ENCODE measurements around the gene SMAD3.

The SMAD3 gene

DNA sequence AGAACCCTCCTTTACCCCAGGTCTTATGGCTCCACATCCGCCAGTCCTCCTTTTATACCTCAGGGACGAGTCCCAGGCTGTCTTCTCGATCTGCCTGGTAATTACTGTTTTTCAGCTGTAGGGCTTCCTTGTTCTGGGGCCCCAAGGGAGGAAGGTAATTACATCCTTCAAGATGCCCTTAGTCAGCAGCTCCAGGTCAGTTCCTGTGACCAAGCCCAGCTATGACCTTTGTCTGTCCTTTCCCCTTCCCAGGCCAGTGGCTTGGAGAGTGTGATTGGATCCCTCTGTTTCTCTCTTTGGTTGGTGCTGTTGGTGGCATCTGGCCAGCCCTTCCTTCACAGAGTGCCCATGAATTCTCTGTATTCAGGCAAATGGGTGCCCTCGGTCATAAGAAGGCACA lies 96.5 kb downstream of the SMAD3 start:
- Histone ChIP-seq H3K27me3 (ENCODE audit: insufficient read depth, low read depth, severe bottlenecking) (no peaks in the 10 kb centered on the region), H3K36me3 (no peaks in the 10 kb centered on the region), H3K9me3 (ENCODE audit: severe bottlenecking) (no peaks in the 10 kb centered on the region), H3K27ac (no peak overlapping the region), H3K4me3 (ENCODE audit: low read depth, low read length) (no peak overlapping the region)
- TF ChIP-seq, protein P1, sequence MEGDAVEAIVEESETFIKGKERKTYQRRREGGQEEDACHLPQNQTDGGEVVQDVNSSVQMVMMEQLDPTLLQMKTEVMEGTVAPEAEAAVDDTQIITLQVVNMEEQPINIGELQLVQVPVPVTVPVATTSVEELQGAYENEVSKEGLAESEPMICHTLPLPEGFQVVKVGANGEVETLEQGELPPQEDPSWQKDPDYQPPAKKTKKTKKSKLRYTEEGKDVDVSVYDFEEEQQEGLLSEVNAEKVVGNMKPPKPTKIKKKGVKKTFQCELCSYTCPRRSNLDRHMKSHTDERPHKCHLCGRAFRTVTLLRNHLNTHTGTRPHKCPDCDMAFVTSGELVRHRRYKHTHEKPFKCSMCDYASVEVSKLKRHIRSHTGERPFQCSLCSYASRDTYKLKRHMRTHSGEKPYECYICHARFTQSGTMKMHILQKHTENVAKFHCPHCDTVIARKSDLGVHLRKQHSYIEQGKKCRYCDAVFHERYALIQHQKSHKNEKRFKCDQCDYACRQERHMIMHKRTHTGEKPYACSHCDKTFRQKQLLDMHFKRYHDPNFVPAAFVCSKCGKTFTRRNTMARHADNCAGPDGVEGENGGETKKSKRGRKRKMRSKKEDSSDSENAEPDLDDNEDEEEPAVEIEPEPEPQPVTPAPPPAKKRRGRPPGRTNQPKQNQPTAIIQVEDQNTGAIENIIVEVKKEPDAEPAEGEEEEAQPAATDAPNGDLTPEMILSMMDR (IDR thresholded peaks at IDR 0.05; ENCODE audit: low read depth, low read length) = no peak
- DNase-seq = no peak

DNA sequence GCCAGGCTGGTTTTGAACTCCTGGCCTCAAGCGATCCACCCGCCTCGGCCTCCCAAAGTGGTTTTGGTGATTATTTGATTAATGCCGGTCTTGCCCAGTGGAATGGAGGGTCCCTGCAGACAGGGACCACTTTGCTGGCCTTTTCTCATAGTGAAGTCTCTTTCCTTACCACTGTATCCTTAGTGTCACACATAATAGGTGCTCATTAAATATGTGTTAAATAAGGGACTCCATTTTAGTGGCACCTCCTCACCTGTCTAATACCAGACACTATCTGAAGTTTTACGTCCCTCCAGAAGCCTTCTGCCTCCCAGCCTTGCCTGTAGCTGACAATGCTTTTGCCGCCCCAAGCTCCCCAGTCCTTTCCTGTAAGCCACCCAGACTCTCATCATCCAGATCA lies 97.8 kb downstream of the SMAD3 start:
- no peak for DNase-seq
- TF ChIP-seq, protein P1 (IDR thresholded peaks at IDR 0.05; ENCODE audit: low read depth, low read length) = no peak
- H3K9me3 ChIP-seq (ENCODE audit: severe bottlenecking) = no peaks in the 10 kb centered on the region
- H3K36me3 ChIP-seq = no peaks in the 10 kb centered on the region
- H3K27me3 ChIP-seq (ENCODE audit: insufficient read depth, low read depth, severe bottlenecking) = no peaks in the 10 kb centered on the region
- no peak overlapping the region for H3K4me3 ChIP-seq (ENCODE audit: low read depth, low read length)
- H3K27ac ChIP-seq = no peak overlapping the region

DNA sequence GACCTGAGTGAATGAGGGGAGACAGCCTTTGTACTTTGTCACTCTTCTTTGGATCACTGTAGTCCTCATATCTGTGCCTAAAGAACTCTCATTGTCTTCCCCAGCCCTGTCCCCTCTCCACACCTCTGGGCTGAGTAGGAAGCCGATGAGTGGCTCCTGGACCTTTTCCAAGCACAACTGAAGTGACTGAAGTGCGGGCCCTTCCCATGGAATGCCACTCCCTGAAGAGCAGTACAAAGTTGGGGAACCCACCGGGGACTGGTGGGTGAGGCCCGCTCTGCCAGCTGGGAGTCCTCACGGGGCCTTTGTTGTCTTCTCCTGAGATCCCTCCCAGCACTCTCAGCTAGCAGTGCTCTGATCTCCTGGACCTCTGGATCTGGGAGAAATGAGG lies 99.0 kb downstream of the SMAD3 start:
- DNase-seq = no peak
- H3K27ac ChIP-seq = no peak overlapping the region
- no peaks in the 10 kb centered on the region for H3K36me3 ChIP-seq
- H3K4me3 ChIP-seq (ENCODE audit: low read depth, low read length) = no peak overlapping the region
- no peaks in the 10 kb centered on the region for H3K27me3 ChIP-seq (ENCODE audit: insufficient read depth, low read depth, severe bottlenecking)
- TF ChIP-seq, protein P1 (IDR thresholded peaks at IDR 0.05; ENCODE audit: low read depth, low read length) = no peak
- H3K9me3 ChIP-seq (ENCODE audit: severe bottlenecking) = no peaks in the 10 kb centered on the region

DNA sequence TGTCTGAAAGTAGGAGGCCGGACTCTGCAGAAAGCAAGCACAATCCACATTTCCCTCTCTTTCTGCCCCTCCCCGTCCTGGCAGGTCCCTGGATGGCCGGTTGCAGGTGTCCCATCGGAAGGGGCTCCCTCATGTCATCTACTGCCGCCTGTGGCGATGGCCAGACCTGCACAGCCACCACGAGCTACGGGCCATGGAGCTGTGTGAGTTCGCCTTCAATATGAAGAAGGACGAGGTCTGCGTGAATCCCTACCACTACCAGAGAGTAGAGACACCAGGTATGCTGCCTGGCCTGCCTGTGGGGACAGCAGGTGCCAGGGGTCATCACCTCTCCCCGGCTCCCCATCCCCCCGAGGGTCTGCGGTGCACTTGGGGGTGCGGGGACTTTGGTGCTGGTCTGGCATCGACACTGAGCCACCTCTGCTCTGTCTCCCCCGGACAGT lies 99.4 kb downstream of the SMAD3 start:
- TF ChIP-seq, protein P1 (IDR thresholded peaks at IDR 0.05; ENCODE audit: low read depth, low read length) = no peak
- Histone ChIP-seq H3K9me3 (ENCODE audit: severe bottlenecking) (no peaks in the 10 kb centered on the region), H3K27me3 (ENCODE audit: insufficient read depth, low read depth, severe bottlenecking) (no peaks in the 10 kb centered on the region), H3K36me3 (no peaks in the 10 kb centered on the region), H3K27ac (no peak overlapping the region), H3K4me3 (ENCODE audit: low read depth, low read length) (no peak overlapping the region)
- DNase-seq = no peak

DNA sequence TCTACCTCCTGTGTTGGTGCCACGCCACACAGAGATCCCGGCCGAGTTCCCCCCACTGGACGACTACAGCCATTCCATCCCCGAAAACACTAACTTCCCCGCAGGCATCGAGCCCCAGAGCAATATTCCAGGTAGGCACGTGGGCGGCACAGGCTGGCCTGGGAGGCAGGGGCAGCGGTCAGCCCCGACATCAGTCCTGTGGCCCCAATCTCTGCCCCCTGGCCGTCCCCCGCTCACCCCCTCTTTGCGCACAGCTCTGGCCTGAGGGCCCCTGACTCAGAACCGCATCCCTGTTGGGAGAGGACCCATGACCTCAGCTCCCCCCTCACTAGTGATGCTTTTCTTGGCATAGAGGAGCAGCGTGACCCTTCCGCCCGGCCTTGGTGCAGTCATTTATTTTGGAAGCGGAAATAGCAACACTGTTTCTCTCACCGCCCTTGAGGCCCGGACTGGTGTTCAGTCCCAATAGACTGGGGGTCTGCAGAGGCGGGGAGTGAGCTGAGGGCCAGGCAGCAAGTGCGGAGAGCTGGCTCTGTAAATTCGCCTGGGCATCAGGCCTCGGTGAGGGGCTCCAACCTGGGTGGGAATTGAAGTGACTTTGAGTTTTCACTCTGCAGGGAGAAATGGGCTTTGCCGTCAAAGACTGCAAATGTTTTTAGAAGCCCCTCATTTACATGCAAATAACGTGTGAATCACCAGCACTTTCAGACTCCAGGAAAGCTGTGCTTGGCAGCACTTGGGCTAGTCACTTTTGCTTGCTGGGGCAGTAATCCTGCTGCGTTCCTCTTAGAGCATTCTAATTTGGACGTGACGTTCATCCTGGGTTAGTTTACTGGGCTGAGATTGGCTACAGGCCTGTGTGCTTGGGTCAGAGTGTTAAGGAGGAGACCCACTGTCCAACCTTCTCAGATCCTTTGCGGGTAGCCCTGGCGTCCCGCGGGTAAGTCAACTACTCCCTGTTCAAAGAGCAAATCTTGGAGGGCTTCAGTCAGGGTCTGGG lies 100.2 kb downstream of the SMAD3 start:
- H3K27ac ChIP-seq = no peak overlapping the region
- TF ChIP-seq, protein P1 (IDR thresholded peaks at IDR 0.05; ENCODE audit: low read depth, low read length) = no peak
- H3K4me3 ChIP-seq (ENCODE audit: low read depth, low read length) = no peak overlapping the region
- no peaks in the 10 kb centered on the region for H3K27me3 ChIP-seq (ENCODE audit: insufficient read depth, low read depth, severe bottlenecking)
- no peaks in the 10 kb centered on the region for H3K36me3 ChIP-seq
- no peaks in the 10 kb centered on the region for H3K9me3 ChIP-seq (ENCODE audit: severe bottlenecking)
- DNase-seq = no peak
